Activated T-helper 1 cell treated with anti-CD3 and anti-CD28 coated beads, Interleukin-12 subunit alpha, Interleukin-12 subunit beta, Interleukin-2, Interleukin-4 antibody, amounts not matched to agents 30 ng/mL and 10 ng/mL and 1 ng/mL, durations not matched to agents 14 hours and 24 hours and 36 hours (primary cell): ENCODE results near the gene ALPP. TPM values are rescaled to one million over a fixed set of nuclear protein-coding genes. Genes with fewer than 3 reads are reported as not detected.
"Not testable (repeated sequence)": the region's sequence is repeated elsewhere in the genome, so short reads cannot be mapped to it uniquely, and the experiment has no call there.

ENCODE experiments used
- DNase-seq: peaks from one replicate; pipeline ENCODE4 v3.0.0; 2021; ENCODE audit warnings: low spot score
- H3K27ac Mint-ChIP-seq: one replicate; pipeline ENCODE4 v1.8.0; 2021; ENCODE audit warnings: mild to moderate bottlenecking, mixed read lengths
- H3K27me3 Mint-ChIP-seq: one replicate; pipeline ENCODE4 v1.8.0; 2022; ENCODE audit warnings: mild to moderate bottlenecking, moderate library complexity, mixed read lengths; ENCODE audit not compliant: insufficient read depth
- H3K36me3 Mint-ChIP-seq: one replicate; pipeline ENCODE4 v1.8.0; 2021; ENCODE audit warnings: low read depth, mixed read lengths
- H3K4me1 Mint-ChIP-seq: one replicate; pipeline ENCODE4 v1.8.0; 2021; ENCODE audit warnings: low read depth, mixed read lengths
- H3K4me3 Mint-ChIP-seq: one replicate; pipeline ENCODE4 v1.8.0; 2021; ENCODE audit warnings: mild to moderate bottlenecking, moderate library complexity, mixed read lengths
- H3K9me3 Mint-ChIP-seq: one replicate; pipeline ENCODE4 v1.8.0; 2021; ENCODE audit warnings: mixed read lengths
- intact Hi-C: fragments of 100-400 bp; cut with micrococcal nuclease; formaldehyde crosslinking; loops from one replicate; pipeline ENCODE4 v1.15.1; 2024
- total RNA-seq: library from RNA; stranded (reverse); gene quantifications from 2 replicates; pipeline ENCODE4 v1.2.3, GENCODE V29; 2022

Gene ALPP
- total RNA-seq, 1 donor from 2014 or later, result not detected

DNA sequence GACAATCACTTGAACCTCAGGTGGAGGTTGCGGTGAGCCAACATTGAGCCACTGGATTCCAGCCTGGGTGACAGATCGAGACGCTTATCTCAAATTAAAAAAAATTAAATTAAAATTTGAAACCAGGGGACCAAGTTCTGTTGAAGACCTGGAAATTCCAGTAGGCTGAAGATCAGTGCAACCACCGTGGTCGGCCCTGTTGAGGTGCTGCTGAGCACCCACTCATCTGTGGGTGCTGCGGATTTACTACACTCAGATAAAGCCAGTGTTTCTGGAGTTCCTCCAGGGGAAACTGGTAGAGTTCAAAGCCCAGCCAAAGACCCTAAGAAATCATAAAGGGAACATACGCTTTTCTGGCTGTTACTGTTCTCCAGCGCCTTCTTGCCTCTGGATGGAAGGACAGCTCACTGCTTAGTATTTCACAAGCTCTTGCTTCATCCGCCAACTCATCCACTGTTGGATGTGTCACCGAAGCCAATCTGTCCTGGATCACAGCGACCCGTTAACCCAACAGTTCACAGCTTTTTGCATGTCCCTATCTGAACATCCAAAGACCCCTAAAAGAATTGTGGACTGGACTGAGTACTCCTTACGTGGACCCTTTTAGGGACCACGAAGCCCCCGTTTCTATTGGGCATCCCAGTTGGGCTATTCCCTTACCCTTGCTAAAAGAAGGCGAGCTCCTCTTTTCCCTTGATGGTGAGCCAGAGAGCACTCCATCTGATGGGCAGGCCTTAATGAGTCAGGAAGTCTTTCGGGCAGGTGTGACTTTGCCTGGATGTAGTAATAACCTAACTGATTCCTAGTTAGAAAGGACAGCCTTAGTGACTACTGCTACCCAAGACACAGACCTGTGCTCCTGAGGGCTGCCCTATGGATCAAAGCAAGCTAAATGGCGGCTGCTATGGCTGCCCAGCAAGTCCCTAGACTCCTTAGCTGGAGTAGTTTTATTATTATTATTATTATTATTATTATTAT lies 6.0 kb upstream of the ALPP start:
- Mint-ChIP-seq H3K4me1 (no peaks in the 10 kb centered on the region), H3K27me3 (no peaks in the 10 kb centered on the region), H3K9me3 (no peaks in the 10 kb centered on the region), H3K27ac (no peak overlapping the region), H3K4me3 (no peak overlapping the region), H3K36me3 (no peaks in the 10 kb centered on the region)
- no peak for DNase-seq
- intact Hi-C loops, result no loop called here

DNA sequence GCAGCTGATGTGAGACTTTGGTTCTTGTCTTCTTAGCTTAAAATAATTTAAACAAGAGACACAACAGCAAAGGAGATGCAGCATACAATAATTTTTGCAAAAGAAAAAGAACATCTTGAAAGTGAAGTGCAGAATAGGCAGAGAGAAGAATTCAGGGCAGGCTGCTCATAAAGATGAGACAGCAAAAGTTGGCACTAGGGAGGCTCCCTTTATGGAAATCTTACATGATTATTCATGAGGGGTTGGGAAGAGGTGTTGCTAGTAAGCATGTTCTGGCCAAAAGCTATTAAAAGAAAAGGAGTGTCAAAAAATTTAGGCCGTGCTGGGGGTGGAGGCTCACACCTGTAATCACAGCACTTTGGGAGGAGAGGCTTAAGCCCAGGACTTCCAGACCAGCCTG lies 4.2 kb upstream of the ALPP start:
- no peaks in the 10 kb centered on the region for H3K36me3 Mint-ChIP-seq
- no peaks in the 10 kb centered on the region for H3K27me3 Mint-ChIP-seq
- H3K4me3 Mint-ChIP-seq, result no peak overlapping the region
- no peaks in the 10 kb centered on the region for H3K4me1 Mint-ChIP-seq
- no peak overlapping the region for H3K27ac Mint-ChIP-seq
- H3K9me3 Mint-ChIP-seq, result no peaks in the 10 kb centered on the region
- intact Hi-C loops, result no loop called here
- no peak for DNase-seq

DNA sequence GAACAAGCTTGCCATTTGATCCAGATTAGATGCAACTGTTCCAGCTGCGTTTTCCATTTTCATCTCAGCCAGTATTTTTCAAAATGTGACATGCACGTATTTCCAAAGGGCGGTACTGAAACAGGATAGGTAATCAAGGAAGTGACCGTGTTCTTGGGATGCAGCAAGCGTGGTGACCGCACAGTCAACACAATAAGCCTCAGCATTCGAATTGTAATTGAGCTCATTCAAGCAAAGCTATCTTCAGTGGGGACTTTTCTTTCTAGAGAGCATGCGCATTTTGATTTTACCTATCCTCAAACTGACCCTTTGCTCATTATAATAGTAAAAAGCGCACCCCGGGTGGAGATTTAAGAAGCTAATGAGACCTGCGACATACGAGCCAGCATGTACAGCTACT lies 3.4 kb upstream of the ALPP start:
- no peaks in the 10 kb centered on the region for H3K9me3 Mint-ChIP-seq
- DNase-seq, result no peak
- no peaks in the 10 kb centered on the region for H3K4me1 Mint-ChIP-seq
- intact Hi-C loops, result no loop called here
- no peaks in the 10 kb centered on the region for H3K36me3 Mint-ChIP-seq
- no peak overlapping the region for H3K27ac Mint-ChIP-seq
- no peak overlapping the region for H3K4me3 Mint-ChIP-seq
- no peaks in the 10 kb centered on the region for H3K27me3 Mint-ChIP-seq

DNA sequence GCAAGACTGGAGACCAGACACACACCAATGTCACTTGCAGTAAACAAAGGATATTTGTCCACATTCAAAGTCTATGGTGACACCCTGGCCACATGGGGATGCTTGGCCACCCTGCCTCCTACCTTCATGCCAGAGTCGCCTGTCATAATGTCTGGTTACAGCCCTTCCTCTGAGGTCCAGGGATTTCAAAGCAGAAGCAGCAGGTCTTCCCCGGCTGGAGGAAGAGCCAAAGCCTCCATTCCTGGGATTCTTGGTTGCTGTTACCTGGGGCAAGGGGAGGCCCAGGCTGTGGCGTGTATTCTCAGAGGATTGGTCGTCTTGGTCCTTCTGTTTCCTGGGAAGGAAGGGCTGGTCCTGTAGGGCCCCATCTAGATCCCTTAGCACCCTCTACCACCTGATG lies 2.3 kb upstream of the ALPP start:
- Mint-ChIP-seq H3K27me3 (no peaks in the 10 kb centered on the region), H3K27ac (no peak overlapping the region), H3K36me3 (no peaks in the 10 kb centered on the region), H3K4me3 (no peak overlapping the region), H3K4me1 (no peaks in the 10 kb centered on the region), H3K9me3 (no peaks in the 10 kb centered on the region)
- no peak for DNase-seq
- intact Hi-C loops, result no loop called here

DNA sequence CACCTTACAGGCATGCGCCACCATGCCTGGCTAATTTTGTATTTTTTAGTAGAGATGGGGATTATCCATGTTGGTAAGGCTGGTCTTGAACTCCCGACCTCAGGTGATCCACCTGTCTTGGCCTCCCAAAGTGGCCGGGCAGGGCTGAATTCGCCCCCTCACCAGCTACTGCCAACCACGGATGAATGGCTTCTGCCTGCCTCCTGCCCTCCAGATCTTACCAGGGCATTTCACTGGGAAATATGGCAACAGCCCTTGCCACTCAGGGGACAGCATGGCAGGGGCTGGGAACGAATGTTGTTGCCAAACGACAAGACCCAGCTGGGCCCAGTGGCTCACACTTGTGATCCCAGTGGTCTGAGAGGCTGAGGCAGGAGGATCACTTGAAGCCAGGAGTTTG lies 1.8 kb upstream of the ALPP start:
- no peaks in the 10 kb centered on the region for H3K9me3 Mint-ChIP-seq
- no peak overlapping the region for H3K27ac Mint-ChIP-seq
- no peaks in the 10 kb centered on the region for H3K4me1 Mint-ChIP-seq
- peaks cover under 1% of the 10 kb centered on the region for H3K27me3 Mint-ChIP-seq
- H3K4me3 Mint-ChIP-seq, result no peak overlapping the region
- DNase-seq, result no peak
- H3K36me3 Mint-ChIP-seq, result no peaks in the 10 kb centered on the region
- intact Hi-C loops, result no loop called here

DNA sequence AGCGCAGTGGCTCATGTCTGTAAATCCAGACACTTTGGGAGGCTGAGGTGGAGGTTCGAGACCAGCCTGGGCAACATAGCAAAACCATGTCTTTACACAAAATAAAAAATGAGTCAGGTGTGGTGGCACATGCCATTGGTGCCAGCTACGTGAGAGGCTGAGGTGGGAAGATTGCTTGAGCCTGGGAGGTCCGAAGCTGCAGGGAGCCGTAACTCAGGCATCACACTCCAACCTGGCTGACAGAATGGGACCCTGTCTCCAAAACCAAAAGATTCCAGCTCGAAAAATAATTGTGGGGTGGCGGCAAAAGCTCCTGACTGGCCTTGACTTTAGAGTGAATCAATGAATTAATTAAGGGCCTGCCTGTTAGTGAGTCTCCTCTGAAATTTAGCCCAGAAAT lies 1.2 kb upstream of the ALPP start:
- peaks cover 6% of the 10 kb centered on the region for H3K27me3 Mint-ChIP-seq
- H3K36me3 Mint-ChIP-seq, result no peaks in the 10 kb centered on the region
- H3K27ac Mint-ChIP-seq, result no peak overlapping the region
- no peak for DNase-seq
- H3K9me3 Mint-ChIP-seq, result no peaks in the 10 kb centered on the region
- H3K4me3 Mint-ChIP-seq, result no peak overlapping the region
- intact Hi-C loops, result no loop called here
- H3K4me1 Mint-ChIP-seq, result no peaks in the 10 kb centered on the region

DNA sequence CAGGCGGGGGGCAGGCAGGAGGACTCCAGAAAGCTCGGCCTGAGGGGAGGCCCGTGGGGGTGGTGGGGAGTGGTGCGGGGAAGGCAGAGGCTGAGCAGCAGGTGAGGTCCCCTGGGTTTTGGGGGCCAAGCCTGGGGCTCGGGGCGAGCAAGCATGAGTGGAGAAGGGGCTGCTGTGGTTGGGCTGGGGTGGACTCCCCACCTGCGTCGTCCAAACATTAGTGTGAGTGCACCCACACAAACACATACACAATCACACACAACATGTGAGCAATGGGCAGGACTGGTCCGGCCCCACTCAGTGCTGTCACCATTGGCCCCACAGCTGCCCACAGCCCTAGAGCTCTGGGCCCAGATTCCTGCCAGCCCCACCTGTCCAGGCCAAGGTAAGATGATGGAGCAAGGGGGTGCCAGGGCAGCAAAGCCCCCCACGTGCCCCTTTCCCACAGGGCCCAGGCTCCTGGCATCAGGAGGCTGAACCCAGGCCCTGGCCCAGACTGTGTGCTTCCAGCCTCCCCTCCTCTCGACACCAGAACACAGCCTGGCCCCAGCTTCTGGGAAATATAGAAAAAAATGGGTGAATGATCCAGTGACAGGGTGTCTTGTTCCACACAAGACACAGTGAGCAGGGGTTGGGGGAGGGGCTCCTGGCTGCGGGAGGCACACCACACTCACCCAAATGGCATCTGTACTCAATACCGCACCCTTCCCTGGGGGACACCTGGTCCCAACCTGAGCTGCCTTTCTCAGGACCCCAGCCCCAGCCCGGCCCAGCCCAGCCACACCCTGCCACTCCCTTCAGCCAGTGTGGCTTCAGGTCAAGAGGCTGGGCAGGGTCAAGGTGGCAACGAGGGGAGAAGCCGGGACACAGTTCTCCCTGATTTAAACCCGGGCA lies 463 bp upstream of the ALPP start:
- no peaks in the 10 kb centered on the region for H3K9me3 Mint-ChIP-seq
- intact Hi-C loops, result no loop called here
- no peaks in the 10 kb centered on the region for H3K4me1 Mint-ChIP-seq
- no peak overlapping the region for H3K4me3 Mint-ChIP-seq
- peaks cover 11% of the 10 kb centered on the region for H3K27me3 Mint-ChIP-seq
- no peak overlapping the region for H3K27ac Mint-ChIP-seq
- DNase-seq, result no peak
- H3K36me3 Mint-ChIP-seq, result no peaks in the 10 kb centered on the region

DNA sequence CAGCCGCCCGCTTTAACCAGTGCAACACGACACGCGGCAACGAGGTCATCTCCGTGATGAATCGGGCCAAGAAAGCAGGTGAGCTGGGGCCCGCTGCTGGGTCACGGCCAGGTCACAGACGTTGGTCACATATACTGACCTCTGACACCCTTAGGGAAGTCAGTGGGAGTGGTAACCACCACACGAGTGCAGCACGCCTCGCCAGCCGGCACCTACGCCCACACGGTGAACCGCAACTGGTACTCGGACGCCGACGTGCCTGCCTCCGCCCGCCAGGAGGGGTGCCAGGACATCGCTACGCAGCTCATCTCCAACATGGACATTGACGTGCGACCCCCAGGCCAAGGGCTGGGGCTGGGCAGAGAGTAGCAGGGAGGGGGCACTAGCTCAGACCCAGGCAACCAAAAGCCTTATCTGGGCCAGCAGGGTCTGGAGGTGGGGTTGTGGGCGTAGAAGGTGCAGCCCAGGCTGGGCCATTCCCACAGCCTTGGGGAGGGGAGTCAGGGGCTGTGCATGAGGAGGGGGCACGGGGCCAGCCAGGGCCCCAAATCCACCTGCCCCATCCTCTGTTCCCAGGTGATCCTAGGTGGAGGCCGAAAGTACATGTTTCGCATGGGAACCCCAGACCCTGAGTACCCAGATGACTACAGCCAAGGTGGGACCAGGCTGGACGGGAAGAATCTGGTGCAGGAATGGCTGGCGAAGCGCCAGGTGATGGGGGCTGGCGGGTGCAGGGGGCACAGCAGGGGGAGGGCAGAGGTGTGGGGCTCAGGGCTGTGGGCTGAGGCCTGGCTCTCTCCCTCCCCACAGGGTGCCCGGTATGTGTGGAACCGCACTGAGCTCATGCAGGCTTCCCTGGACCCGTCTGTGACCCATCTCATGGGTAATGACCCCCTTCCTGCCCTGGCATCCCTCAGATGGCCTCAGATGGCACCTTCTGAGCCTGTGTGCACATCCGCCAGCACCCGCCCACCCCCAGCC lies 1.3 kb downstream of the ALPP start:
- H3K36me3 Mint-ChIP-seq, DNase-seq, H3K4me1 Mint-ChIP-seq, H3K9me3 Mint-ChIP-seq, H3K4me3 Mint-ChIP-seq, intact Hi-C loops, H3K27ac Mint-ChIP-seq: not testable (repeated sequence)
- peaks cover 27% of the 10 kb centered on the region for H3K27me3 Mint-ChIP-seq

DNA sequence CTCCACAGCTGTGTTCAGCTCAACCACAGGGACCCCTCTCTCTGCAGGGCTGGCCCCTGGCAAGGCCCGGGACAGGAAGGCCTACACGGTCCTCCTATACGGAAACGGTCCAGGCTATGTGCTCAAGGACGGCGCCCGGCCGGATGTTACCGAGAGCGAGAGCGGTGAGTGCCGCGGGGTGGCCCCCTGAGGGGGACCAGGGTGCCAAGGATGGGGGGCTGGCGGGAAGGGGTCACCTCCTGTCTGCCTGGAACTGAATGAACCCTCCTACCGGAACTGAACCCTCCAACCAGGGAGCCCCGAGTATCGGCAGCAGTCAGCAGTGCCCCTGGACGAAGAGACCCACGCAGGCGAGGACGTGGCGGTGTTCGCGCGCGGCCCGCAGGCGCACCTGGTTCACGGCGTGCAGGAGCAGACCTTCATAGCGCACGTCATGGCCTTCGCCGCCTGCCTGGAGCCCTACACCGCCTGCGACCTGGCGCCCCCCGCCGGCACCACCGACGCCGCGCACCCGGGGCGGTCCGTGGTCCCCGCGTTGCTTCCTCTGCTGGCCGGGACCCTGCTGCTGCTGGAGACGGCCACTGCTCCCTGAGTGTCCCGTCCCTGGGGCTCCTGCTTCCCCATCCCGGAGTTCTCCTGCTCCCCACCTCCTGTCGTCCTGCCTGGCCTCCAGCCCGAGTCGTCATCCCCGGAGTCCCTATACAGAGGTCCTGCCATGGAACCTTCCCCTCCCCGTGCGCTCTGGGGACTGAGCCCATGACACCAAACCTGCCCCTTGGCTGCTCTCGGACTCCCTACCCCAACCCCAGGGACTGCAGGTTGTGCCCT lies 2.9 kb downstream of the ALPP start:
- DNase-seq, H3K4me3 Mint-ChIP-seq, H3K27ac Mint-ChIP-seq, H3K4me1 Mint-ChIP-seq, H3K36me3 Mint-ChIP-seq, intact Hi-C loops, H3K9me3 Mint-ChIP-seq: not testable (repeated sequence)
- peaks cover 42% of the 10 kb centered on the region for H3K27me3 Mint-ChIP-seq

DNA sequence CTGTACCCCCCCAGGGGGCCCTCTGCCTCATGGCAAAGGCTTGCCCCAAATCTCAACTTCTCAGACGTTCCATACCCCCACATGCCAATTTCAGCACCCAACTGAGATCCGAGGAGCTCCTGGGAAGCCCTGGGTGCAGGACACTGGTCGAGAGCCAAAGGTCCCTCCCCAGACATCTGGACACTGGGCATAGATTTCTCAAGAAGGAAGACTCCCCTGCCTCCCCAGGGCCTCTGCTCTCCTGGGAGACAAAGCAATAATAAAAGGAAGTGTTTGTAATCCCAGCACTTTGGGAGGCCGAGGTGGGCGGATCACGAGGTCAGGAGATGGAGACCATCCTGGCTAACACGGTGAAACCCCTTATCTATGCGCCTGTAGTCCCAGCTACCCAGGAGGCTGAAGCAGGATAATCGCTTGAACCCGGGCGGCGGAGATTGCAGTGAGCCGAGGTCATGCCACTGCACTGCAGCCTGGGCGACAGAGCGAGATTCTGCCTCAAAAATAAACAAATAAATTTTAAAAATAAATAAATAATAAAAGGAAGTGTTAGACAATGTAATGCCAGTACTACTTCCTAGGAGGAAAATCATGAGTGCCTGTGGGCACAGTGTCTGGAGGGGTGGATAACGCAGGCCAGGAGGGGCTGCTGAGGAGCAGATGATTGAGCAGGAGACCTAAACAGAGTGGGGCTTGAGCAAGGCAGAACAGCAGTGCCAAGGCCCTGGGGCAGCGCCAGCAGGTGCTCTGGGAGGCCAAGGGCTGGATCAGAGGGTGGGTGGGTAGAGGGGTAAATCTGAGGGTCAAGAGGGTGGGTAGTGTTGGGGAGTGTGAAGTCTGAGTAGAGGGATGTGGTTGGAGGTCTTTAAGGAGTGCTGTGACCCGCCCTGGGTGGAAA lies 4.0 kb downstream of the ALPP start:
- Mint-ChIP-seq H3K9me3 (no peaks in the 10 kb centered on the region), H3K27me3 (peaks cover 45% of the 10 kb centered on the region), H3K4me3 (no peak overlapping the region), H3K27ac (no peak overlapping the region), H3K36me3 (no peaks in the 10 kb centered on the region), H3K4me1 (no peaks in the 10 kb centered on the region)
- DNase-seq, result no peak
- intact Hi-C loops, result no loop called here

DNA sequence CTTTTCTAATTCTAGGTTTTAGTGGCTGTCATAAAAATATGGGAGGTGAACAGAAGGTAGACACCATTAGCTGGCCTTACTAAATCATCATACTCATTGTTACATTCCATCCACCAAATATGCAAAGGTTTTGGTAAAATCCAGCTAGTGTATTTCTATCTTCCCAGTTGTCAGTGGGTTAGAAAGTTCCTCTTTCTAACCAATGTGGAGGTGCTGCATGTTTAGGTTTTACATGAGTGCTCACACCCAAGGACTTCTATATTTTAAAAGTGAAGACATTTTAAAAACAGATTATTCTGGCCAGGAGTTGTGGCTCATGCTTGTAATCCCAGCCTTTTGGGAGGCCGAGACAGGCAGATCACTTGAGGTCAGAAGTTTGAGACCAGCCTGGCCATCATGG lies 5.9 kb downstream of the ALPP start:
- intact Hi-C loops, result no loop called here
- DNase-seq, result no peak
- Mint-ChIP-seq H3K27me3 (peaks cover 49% of the 10 kb centered on the region), H3K4me3 (no peak overlapping the region), H3K4me1 (no peaks in the 10 kb centered on the region), H3K9me3 (no peaks in the 10 kb centered on the region), H3K27ac (no peak overlapping the region), H3K36me3 (no peaks in the 10 kb centered on the region)
